LNCAP (cell line): ENCODE data around the gene ABCC4.

Experiments used
- TF ChIP-seq, protein P1 (sequence below): fragments of 450-650 bp; IDR thresholded peaks from 2 replicates; pipeline ENCODE4 v1.5.1; 2017; ENCODE audit warnings: mild to moderate bottlenecking

ABCC4 gene

DNA sequence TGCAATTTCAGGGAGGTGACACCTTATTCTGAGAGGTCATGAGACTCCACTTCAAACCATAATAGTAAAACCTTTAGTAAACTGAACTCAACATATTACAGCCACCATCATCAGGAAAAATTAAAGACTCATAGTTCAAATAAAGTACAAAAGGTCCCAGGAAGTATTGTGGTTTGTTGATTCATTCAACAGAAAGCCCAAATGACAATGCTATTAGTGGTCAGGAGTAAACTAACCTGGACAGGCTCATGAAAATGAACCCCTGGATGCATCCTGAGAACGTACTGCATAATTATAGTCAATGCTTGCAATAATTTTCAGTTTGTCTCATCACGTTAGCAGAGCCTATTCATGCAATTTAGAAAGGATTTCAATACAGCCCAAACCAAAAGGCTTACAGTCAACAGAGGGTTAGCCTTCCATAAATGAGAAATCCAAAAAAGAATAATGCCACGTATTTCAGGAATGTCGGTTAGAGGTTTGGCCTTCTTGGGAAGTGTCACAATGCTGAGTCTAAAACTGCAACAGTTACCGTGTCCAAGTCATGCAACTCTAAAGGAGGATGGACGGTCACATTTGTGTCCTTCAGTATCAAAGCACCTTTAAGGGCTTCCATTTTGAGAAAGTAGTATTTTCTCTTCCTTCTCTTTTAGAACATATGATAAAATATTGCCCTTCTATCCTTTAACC lies 280.8 kb downstream of the ABCC4 start:
- TF ChIP-seq, protein P1, sequence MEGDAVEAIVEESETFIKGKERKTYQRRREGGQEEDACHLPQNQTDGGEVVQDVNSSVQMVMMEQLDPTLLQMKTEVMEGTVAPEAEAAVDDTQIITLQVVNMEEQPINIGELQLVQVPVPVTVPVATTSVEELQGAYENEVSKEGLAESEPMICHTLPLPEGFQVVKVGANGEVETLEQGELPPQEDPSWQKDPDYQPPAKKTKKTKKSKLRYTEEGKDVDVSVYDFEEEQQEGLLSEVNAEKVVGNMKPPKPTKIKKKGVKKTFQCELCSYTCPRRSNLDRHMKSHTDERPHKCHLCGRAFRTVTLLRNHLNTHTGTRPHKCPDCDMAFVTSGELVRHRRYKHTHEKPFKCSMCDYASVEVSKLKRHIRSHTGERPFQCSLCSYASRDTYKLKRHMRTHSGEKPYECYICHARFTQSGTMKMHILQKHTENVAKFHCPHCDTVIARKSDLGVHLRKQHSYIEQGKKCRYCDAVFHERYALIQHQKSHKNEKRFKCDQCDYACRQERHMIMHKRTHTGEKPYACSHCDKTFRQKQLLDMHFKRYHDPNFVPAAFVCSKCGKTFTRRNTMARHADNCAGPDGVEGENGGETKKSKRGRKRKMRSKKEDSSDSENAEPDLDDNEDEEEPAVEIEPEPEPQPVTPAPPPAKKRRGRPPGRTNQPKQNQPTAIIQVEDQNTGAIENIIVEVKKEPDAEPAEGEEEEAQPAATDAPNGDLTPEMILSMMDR, result no peak

DNA sequence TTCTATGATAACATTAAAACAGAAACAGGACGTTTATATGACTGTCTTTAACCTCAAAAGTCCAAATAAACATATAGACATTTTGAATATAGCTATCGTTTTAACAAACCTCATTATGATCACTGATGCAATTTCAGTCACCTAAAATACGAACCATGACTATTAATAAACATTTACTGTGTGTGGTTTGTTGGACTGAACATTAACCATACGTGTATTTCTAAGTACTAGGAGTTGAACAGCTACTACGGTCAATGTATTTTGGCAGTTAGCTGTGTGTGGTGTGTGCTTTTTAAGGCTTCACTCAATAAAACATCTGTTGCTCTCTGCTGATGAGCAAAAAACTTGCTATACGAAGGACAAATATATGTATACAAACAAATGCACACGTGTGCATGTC lies 281.4 kb downstream of the ABCC4 start:
- TF ChIP-seq, protein P1, result no peak

DNA sequence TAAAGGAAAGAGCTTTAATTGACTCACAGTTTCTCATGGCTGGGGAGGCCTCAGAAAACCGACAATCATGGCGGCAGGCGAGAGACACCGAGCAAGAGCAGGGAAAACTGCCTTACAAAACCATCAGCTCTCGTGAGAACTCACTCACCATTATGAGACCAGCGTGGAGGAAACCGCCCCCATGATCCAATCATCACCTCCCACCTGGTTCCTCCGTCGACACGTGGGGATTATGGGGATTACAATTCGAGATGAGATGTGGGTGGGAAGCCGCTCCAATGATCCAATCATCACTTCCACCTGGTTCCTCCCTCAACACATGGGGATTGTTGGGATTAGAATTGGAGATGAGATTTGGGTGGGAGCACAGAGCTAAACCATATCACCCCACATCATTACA lies 293.9 kb downstream of the ABCC4 start:
- TF ChIP-seq, protein P1, result no peak

DNA sequence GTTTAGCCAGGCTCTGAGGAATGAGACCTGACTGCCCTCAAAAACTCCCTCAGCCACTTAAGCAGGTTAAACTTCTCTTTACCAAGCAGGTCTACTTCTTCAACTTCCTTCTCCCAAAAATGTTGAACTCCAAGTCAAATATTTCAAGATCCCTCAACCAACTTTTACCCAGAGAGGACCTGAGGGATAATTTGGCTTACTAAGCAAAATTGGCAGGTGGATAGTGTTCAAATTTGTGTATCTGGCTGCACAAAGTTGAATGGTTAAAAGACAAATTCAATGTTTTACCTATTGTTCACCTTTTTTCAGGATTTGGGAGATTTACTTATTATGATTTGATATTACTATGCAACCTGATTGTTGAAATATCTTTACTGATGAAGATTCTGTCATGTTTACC lies 296.0 kb downstream of the ABCC4 start:
- TF ChIP-seq, protein P1, result no peak

DNA sequence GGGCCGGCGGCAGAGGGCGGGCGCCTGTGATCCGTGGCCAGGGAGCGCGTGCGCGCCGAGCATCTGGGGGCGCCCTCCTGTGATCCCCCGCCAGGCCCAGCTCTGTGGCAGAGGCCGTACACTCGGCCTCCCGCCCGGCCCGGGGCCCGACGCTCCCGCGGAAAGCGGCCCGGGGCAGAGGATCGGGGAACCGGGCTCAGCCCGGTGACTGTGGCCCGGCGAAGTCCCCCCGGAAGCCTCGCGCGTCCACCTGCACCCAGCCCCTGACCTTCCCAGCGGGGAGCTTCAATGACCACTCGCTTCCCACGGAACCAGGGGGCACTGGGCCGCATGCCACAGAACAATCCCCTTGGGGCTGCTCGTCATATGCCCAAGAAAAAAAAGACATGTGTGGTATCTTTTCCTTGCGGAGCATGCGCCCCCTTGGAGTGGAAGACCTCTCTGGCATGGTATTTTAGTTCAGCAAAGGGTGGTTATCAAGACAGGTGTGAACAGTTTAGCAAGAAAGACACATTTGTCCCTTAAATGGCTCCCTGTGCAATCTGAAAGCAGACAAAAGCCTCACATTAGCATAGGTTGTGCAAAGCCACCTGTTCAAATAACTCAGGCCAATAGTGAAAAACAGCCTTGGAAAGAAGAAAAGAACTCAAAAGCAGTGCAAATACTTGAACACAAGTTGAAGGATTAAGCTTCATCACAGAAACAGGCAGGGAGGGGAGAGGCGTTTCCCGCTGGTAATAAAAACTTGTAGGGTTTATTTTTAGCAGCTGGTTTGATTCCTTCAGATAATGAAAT lies 298.0 kb downstream of the ABCC4 start:
- TF ChIP-seq, protein P1, result no peak

DNA sequence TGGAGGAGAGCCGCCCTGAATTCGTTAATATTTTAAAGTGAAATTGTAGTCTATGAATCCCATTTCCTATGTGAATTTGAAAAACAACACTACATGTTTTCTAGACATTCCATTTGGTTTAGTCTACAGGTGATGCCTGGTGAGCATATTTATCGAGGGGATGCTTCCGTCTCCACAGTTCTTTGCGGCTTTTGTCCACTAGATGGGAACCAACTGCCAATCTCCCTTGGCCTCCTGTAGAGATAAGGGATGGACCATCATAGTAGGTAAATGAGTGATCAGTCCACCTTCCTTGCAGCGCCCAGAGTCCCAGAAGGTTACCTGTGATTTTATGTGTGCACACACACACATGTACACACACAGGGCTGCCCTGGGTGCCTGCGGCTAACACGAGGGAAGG lies 299.1 kb downstream of the ABCC4 start:
- TF ChIP-seq, protein P1, result no peak

DNA sequence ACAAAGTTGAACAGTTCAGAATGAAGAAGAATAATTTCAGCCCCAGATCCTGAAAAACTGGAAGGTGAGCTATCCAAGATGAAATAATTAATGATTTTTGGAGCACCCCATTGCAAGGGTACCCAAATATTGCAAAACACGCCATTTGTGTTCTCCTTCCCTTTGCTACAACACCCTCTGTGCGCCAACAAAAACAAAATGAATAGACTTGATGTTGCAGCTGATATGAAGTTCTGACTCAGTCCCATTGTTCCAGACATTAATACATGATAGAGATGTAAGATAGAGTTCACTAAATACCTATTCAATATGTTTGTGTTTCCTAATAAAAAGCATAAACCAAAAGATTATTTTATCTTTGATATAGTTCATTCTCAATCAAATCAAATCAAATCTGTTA lies 301.4 kb downstream of the ABCC4 start:
- TF ChIP-seq, protein P1, result no peak
